ENCODE results near the gene PREB. TPM values are rescaled to one million over a fixed set of nuclear protein-coding genes. Genes with fewer than 3 reads are reported as not detected.

PREB gene
- total RNA-seq, 4 donors from 2014 or later = 117 to 197 (median 154) TPM

DNA sequence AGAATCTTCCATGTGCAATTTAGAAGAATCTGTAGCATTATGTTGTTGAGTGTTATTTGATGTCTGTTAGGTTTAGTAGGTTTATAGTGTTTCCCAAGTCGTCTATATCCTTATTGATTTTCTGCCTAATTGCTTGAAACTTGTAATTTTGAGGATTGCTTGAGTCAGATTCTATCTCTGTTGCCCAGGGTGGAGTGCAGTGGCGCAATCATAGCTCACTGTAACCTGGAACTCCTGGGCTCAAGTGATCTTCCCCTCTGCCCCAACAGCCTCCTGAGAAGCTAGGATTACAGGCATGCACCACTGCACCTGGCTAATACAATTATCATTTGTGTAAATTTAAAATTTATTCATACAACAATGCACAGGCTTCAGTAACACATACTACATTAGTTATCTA lies 11.2 kb upstream of the PREB start:
- Histone ChIP-seq H3K27ac (no peak overlapping the region), H3K4me1 (no peaks in the 10 kb centered on the region), H3K36me3 (no peaks in the 10 kb centered on the region), H3K27me3 (no peaks in the 10 kb centered on the region), H3K9me3 (no peaks in the 10 kb centered on the region), H3K4me3 (no peak overlapping the region)
- ATAC-seq (no peak), DNase-seq (no peak)
- in situ Hi-C loops (cut with MboI; ENCODE audit: low sequenced_read_pairs in 4 of 4) (no loop called here), intact Hi-C loops (cut with DNase I; ENCODE audit: low total_unique reads) (no loop called here)
- TF ChIP-seq, protein P1, sequence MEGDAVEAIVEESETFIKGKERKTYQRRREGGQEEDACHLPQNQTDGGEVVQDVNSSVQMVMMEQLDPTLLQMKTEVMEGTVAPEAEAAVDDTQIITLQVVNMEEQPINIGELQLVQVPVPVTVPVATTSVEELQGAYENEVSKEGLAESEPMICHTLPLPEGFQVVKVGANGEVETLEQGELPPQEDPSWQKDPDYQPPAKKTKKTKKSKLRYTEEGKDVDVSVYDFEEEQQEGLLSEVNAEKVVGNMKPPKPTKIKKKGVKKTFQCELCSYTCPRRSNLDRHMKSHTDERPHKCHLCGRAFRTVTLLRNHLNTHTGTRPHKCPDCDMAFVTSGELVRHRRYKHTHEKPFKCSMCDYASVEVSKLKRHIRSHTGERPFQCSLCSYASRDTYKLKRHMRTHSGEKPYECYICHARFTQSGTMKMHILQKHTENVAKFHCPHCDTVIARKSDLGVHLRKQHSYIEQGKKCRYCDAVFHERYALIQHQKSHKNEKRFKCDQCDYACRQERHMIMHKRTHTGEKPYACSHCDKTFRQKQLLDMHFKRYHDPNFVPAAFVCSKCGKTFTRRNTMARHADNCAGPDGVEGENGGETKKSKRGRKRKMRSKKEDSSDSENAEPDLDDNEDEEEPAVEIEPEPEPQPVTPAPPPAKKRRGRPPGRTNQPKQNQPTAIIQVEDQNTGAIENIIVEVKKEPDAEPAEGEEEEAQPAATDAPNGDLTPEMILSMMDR (IDR thresholded peaks at IDR 0.05 in 4 of 5, conservative IDR thresholded peaks at IDR 0.05 in 1 of 5) = no peak
- TF ChIP-seq POLR2A (IDR thresholded peaks at IDR 0.05) = no peak

DNA sequence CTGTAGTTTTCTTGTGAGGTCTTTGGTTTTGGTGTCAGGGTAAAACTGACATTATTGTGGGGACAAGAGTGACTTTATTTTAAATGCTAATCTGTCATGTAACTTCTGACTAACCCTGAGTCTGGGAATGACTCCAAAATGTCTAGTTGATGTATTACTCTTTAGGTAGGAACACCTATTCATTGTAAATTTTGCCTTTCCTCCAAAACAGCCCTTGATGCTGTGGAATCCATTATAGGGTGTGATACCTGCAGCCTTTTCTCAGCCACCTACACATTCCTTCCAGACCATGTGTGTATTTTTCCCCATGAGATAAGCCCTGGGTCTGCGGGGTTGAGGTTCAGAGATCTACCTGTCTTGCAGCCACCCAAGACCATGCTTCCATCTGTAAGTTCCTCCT lies 8.8 kb upstream of the PREB start:
- DNase-seq (no peak), ATAC-seq (no peak)
- H3K9me3 ChIP-seq = no peaks in the 10 kb centered on the region
- H3K4me1 ChIP-seq = no peaks in the 10 kb centered on the region
- in situ Hi-C loops (cut with MboI; ENCODE audit: low sequenced_read_pairs in 4 of 4) (no loop called here), intact Hi-C loops (cut with DNase I; ENCODE audit: low total_unique reads) (no loop called here)
- H3K36me3 ChIP-seq = no peaks in the 10 kb centered on the region
- H3K27ac ChIP-seq = no peak overlapping the region
- H3K4me3 ChIP-seq = no peak overlapping the region
- no peak for TF ChIP-seq POLR2A (IDR thresholded peaks at IDR 0.05)
- TF ChIP-seq, protein P1 (IDR thresholded peaks at IDR 0.05 in 4 of 5, conservative IDR thresholded peaks at IDR 0.05 in 1 of 5) = no peak
- H3K27me3 ChIP-seq = no peaks in the 10 kb centered on the region

DNA sequence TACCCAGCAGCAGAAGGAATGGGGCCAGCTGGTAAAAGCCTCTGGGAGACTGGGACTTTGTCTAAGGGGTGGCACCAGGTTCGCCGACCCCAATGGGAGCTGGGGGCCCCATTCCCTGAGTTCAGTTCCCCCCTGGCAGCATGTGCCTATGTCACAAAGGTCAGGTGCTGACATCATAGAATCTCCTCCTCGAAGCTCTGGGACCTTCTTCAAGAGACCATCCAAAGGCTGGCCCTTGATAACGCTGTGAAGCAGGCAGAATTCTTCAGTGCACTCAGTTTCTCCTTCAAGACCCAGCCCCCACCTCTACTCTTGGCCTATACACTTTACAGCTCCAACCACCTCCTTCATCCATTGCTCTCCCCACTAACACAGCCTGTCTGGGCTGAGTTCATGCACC lies 4.9 kb upstream of the PREB start, which contains the start of gene PRR30:
PRR30 (minus strand) TSS at position 101 of the 400 bp plus-strand sequence. CDS start 1,081 bp downstream, outside the sequence.
- in situ Hi-C loops (cut with MboI; ENCODE audit: low sequenced_read_pairs in 4 of 4) (no loop called here), intact Hi-C loops (cut with DNase I; ENCODE audit: low total_unique reads) (no loop called here)
- H3K36me3 ChIP-seq = no peaks in the 10 kb centered on the region
- ATAC-seq = no peak
- no peak within 1 kb of the TSS for H3K4me3 ChIP-seq
- DNase-seq = no peak
- no peak within 1 kb of the TSS for H3K27ac ChIP-seq
- H3K4me1 ChIP-seq = no peaks in the 10 kb centered on the region
- TF ChIP-seq POLR2A (IDR thresholded peaks at IDR 0.05) = no peak
- TF ChIP-seq, protein P1 (IDR thresholded peaks at IDR 0.05 in 4 of 5, conservative IDR thresholded peaks at IDR 0.05 in 1 of 5) = no peak
- no peaks in the 10 kb centered on the region for H3K27me3 ChIP-seq
- no peaks in the 10 kb centered on the region for H3K9me3 ChIP-seq

DNA sequence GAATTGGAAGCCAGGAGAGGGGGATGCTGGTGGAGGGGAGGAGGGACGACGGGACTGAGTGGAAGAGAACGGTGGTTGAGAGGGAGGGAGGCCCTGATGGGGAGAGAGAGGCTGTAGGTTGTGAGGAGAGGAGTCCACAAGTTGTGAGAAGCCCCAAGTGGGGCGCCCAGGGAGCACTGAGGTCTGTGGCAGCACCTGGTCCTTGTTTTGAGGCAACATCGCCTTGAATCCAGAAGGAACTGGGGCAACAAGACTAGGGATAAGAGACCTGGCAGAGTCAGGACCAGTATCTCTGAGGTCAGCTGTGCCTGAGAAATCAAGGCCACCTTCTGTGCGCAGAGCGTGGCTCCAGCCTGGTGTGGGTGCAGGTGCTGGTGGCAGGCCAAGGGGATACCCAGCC lies 3.7 kb upstream of the PREB start:
- TF ChIP-seq, protein P1 (IDR thresholded peaks at IDR 0.05 in 4 of 5, conservative IDR thresholded peaks at IDR 0.05 in 1 of 5) = no peak
- no peak for TF ChIP-seq POLR2A (IDR thresholded peaks at IDR 0.05)
- no peak overlapping the region for H3K4me3 ChIP-seq
- H3K4me1 ChIP-seq = peaks cover 5 to 8% of the 10 kb centered on the region in 2 donors
- ATAC-seq (no peak), DNase-seq (no peak)
- intact Hi-C loops (cut with DNase I; ENCODE audit: low total_unique reads) (no loop called here), in situ Hi-C loops (cut with MboI; ENCODE audit: low sequenced_read_pairs in 4 of 4) (no loop called here)
- no peaks in the 10 kb centered on the region for H3K9me3 ChIP-seq
- H3K27me3 ChIP-seq = no peaks in the 10 kb centered on the region
- no peak overlapping the region for H3K27ac ChIP-seq
- no peaks in the 10 kb centered on the region for H3K36me3 ChIP-seq

DNA sequence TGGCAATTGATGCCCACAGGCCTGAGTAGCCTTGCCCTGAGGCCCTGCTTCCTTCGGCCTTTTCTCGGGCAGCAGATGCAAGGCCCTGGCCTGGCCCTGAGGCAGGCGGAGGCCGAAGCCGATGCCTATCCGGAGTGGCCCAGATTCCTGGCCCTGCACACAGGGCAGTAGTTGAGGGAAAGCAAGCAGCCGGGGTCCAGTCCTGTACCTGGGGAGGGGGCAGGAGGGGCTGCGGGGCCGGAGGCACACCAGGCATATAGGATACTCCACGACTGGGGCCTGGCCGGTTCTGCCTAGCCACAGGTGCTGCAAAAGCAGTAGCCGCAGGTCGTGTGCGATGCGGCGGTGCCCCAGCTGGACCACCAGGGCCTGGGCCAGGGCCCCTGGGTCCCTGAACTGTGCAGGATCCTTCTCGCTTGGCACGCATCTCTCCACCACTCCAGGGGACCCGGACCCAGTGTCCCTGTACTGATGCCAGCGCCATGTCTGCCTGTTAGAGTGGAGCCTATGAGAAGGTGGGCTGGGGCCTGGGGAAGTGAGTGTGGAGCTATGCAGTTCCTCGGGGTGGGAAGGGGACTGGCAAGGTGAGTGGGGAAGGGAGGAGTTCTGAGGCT lies 3.0 kb upstream of the PREB start:
- H3K4me1 ChIP-seq = peaks cover 12 to 14% of the 10 kb centered on the region in 2 donors
- H3K9me3 ChIP-seq = no peaks in the 10 kb centered on the region
- intact Hi-C loops (cut with DNase I; ENCODE audit: low total_unique reads) (no loop called here), in situ Hi-C loops (cut with MboI; ENCODE audit: low sequenced_read_pairs in 4 of 4) (no loop called here)
- ATAC-seq = no peak
- H3K27ac ChIP-seq = no peak overlapping the region
- H3K27me3 ChIP-seq = no peaks in the 10 kb centered on the region
- no peak for TF ChIP-seq POLR2A (IDR thresholded peaks at IDR 0.05)
- TF ChIP-seq, protein P1 (IDR thresholded peaks at IDR 0.05 in 4 of 5, conservative IDR thresholded peaks at IDR 0.05 in 1 of 5) = no peak
- peaks cover 0 to 4% of the 10 kb centered on the region in 2 donors for H3K36me3 ChIP-seq
- no peak overlapping the region for H3K4me3 ChIP-seq
- no peak for DNase-seq
